ENCODE data around the gene ATN1. TPM values are rescaled to one million over a fixed set of nuclear protein-coding genes. Genes with fewer than 3 reads are reported as not detected.

The ATN1 gene
- total and polyA plus RNA-seq, 7 donors, result 30.1 to 138 (median 53.8) TPM

DNA sequence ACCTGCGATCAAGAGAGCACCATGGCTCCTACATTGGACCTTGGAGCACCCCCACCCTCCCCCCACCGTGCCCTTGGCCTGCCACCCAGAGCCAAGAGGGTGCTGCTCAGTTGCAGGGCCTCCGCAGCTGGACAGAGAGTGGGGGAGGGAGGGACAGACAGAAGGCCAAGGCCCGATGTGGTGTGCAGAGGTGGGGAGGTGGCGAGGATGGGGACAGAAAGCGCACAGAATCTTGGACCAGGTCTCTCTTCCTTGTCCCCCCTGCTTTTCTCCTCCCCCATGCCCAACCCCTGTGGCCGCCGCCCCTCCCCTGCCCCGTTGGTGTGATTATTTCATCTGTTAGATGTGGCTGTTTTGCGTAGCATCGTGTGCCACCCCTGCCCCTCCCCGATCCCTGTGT, 14.0 kb downstream of the ATN1 start:
- intact Hi-C loops (cut with DNase I), result no loop called here
- Histone ChIP-seq H3K4me1 (peaks cover 0 to 78% (median 65%) of the 10 kb centered on the region in 4 donors), H3K27me3 (no peaks in the 10 kb centered on the region), H3K4me3 (no peak overlapping the region), H3K36me3 (peaks cover 5 to 49% (median 12%) of the 10 kb centered on the region in 4 donors), H3K27ac (peak overlapping the region in 3 of 4 donors; percentile 92 to 99 (median 94)), H3K9me3 (no peaks in the 10 kb centered on the region)
- no peak for TF ChIP-seq POLR2A (IDR thresholded peaks at IDR 0.05)
- no peak for DNase-seq
- WGBS, 2 donors, result 76 to 85% methylated on average over 12 of the region's 12 CpGs

GRCh38 chr12:6942331-6942665, 14.5 kb downstream of the ATN1 start:
- H3K27me3 ChIP-seq, result no peaks in the 10 kb centered on the region
- H3K9me3 ChIP-seq, result no peaks in the 10 kb centered on the region
- peaks cover 5 to 49% (median 12%) of the 10 kb centered on the region in 4 donors for H3K36me3 ChIP-seq
- peak in 1 of 4 donors; percentile 14 for TF ChIP-seq POLR2AphosphoS5 (IDR thresholded peaks at IDR 0.05)
- no peak for TF ChIP-seq CTCF (IDR thresholded peaks at IDR 0.05)
- H3K4me3 ChIP-seq, result no peak overlapping the region
- peak overlapping the region in 3 of 4 donors; percentile 92 to 99 (median 94) for H3K27ac ChIP-seq
- no peak for DNase-seq
- 91 to 92% methylated on average over 11 of the region's 11 CpGs for WGBS, 2 donors
- intact Hi-C loops (cut with DNase I), result no loop called here
- H3K4me1 ChIP-seq, result peaks cover 0 to 74% (median 60%) of the 10 kb centered on the region in 4 donors

DNA sequence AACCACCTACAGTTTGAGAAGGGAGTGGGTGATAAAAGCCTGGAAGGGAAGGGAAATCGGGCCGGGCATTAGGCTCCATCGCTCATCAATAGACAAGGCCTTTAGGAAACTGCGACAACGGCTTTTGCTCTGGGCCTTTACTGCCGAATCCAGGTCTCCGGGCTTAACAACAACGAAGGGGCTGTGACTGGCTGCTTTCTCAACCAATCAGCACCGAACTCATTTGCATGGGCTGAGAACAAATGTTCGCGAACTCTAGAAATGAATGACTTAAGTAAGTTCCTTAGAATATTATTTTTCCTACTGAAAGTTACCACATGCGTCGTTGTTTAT, 15.6 kb downstream of the ATN1 start:
- peaks cover 0 to 65% (median 53%) of the 10 kb centered on the region in 4 donors for H3K4me1 ChIP-seq
- peak overlapping the region; percentile 52 to 76 (median 70) for H3K4me3 ChIP-seq
- DNase-seq, result peak; percentile 96
- peak overlapping the region; percentile 92 to 99 (median 96) for H3K27ac ChIP-seq
- no peaks in the 10 kb centered on the region for H3K27me3 ChIP-seq
- WGBS, 2 donors, result 0 to 1% methylated on average over 13 of the region's 13 CpGs
- no peaks in the 10 kb centered on the region for H3K9me3 ChIP-seq
- no peak for TF ChIP-seq POLR2A (IDR thresholded peaks at IDR 0.05)
- TF ChIP-seq POLR2AphosphoS5 (IDR thresholded peaks at IDR 0.05), result peak in 1 of 4 donors; percentile 63
- intact Hi-C loops (cut with DNase I), result no loop called here
- H3K36me3 ChIP-seq, result peaks cover 5 to 49% (median 12%) of the 10 kb centered on the region in 4 donors

GRCh38 chr12:6943722-6944380, 16.1 kb downstream of the ATN1 start, which contains the start of the genes C12orf57 and RNU7-1:
C12orf57 (plus strand) TSS chr12:6944022; CDS start chr12:6944122, 100 bp downstream.
RNU7-1 (plus strand) TSS chr12:6943816.
- TF ChIP-seq EP300 (IDR thresholded peaks at IDR 0.05), result peak in 1 of 4 donors; percentile 20
- TF ChIP-seq CTCF (IDR thresholded peaks at IDR 0.05), result no peak
- peak; percentile 76 to 99 (median 96) for TF ChIP-seq POLR2AphosphoS5 (IDR thresholded peaks at IDR 0.05)
- peak; percentile 88 to 92 for TF ChIP-seq POLR2A (IDR thresholded peaks at IDR 0.05)
- peak within 1 kb of the TSS; percentile 92 to 99 (median 96) for H3K27ac ChIP-seq
- intact Hi-C loops (cut with DNase I), result loop anchor here (1.0 to 2.0 kb wide), 3 partner anchors 21 to 169 kb away; partner anchors contain the start of gene LPCAT3
- H3K27me3 ChIP-seq, result no peaks in the 10 kb centered on the region
- H3K4me3 ChIP-seq, result peak within 1 kb of the TSS; percentile 52 to 76 (median 70)
- H3K4me1 ChIP-seq, result peaks cover 0 to 60% (median 49%) of the 10 kb centered on the region in 4 donors
- DNase-seq, result peak; percentile 92
- 0% methylated on average over 31 of the region's 31 CpGs for WGBS, 2 donors
- no peaks in the 10 kb centered on the region for H3K9me3 ChIP-seq
- H3K36me3 ChIP-seq, result peaks cover 5 to 46% (median 12%) of the 10 kb centered on the region in 4 donors

- no peaks in the 10 kb centered on the region for H3K9me3 ChIP-seq
- WGBS, 2 donors, result 2 to 3% methylated on average over 48 of the region's 48 CpGs
- TF ChIP-seq EP300 (IDR thresholded peaks at IDR 0.05) (no peak), POLR2A (IDR thresholded peaks at IDR 0.05) (no peak), CTCF (IDR thresholded peaks at IDR 0.05) (peak; percentile 77 to 97 (median 89)), POLR2AphosphoS5 (IDR thresholded peaks at IDR 0.05) (peak; percentile 61 to 81 (median 75))
- peak overlapping the region; percentile 52 to 76 (median 70) for H3K4me3 ChIP-seq
- H3K27me3 ChIP-seq, result no peaks in the 10 kb centered on the region
- peak; percentile 98 for DNase-seq
- H3K27ac ChIP-seq, result peak overlapping the region; percentile 92 to 99 (median 96)
- intact Hi-C loops (cut with DNase I), result loop anchor here (1.0 to 2.0 kb wide), 3 partner anchors 21 to 168 kb away; partner anchors contain the start of gene LPCAT3
- peaks cover 5 to 38% (median 12%) of the 10 kb centered on the region in 4 donors for H3K36me3 ChIP-seq
- peaks cover 0 to 55% (median 43%) of the 10 kb centered on the region in 4 donors for H3K4me1 ChIP-seq
Observed at GRCh38 chr12:6944381-6945186, 16.8 kb downstream of the ATN1 start.

Measured in sigmoid colon (tissue), 7 donors.